Measurements from ENCODE around the gene GPR17. TPM values are rescaled to one million over a fixed set of nuclear protein-coding genes. Genes with fewer than 3 reads are reported as not detected.
A peak's percentile ranks its signal among the peaks of the same experiment; 100 is the strongest.

GPR17 gene
- total RNA-seq, 1 donor from 2014 or later, result 0.25 TPM

DNA sequence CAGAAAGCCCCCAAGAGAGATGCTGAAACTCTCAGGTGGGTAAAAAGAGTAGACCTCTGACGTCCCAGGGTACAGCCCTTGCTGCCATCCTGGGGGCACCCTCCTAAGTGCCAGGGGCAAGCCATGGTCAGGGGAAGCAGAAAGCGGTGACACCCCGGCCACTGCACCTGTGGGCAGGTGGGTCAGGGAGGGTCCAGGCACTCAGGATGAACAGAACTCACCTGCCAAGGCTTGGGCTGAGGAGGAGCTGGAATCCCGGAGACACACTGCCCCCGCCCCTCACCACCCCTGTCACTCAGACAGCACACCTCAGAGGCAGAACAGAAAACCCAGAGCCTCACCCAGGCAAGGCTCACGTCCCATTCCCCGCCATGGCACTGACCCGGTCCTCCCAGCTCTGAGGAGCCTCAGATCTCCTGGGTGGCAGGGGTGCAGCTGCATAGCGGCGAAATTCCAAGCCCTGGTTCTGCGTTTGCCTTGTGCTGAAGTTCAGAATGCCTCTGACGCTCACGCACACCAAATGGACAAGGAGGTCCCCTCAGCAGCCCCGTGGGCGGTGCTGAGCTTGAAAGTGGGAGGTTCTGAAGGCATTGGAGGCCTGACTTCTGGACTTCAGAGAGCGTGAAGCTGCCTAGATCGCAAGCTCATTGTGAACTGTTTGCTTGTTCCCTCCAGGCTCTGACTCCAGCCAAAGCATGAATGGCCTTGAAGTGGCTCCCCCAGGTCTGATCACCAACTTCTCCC lies 4.3 kb downstream of the GPR17 start:
- ATAC-seq (no peak), DNase-seq (peak; percentile 31)

GRCh38 chr2:127650785-127651380 lies 4.9 kb downstream of the GPR17 start:
- intact Hi-C loops (cut with micrococcal nuclease), result no loop called here
- peak; percentile 59 for DNase-seq
- no peak for ATAC-seq

More for the DNA sequence above, 4.3 kb downstream of the GPR17 start:
- intact Hi-C loops (cut with micrococcal nuclease), result no loop called here

DNA sequence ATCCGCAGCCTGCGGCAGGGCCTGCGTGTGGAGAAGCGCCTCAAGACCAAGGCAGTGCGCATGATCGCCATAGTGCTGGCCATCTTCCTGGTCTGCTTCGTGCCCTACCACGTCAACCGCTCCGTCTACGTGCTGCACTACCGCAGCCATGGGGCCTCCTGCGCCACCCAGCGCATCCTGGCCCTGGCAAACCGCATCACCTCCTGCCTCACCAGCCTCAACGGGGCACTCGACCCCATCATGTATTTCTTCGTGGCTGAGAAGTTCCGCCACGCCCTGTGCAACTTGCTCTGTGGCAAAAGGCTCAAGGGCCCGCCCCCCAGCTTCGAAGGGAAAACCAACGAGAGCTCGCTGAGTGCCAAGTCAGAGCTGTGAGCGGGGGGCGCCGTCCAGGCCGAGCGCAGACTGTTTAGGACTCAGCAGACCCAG lies 5.4 kb downstream of the GPR17 start:
- DNase-seq (peak; percentile 35), ATAC-seq (no peak)
- intact Hi-C loops (cut with micrococcal nuclease), result no loop called here

- ATAC-seq, result peak; percentile 82
- intact Hi-C loops (cut with micrococcal nuclease), result no loop called here
- DNase-seq, result peak; percentile 97
Measured at GRCh38 chr2:127651971-127652550, 6.1 kb downstream of the GPR17 start.

GRCh38 chr2:127652786-127653357 lies 6.9 kb downstream of the GPR17 start:
- intact Hi-C loops (cut with micrococcal nuclease), result no loop called here
- DNase-seq, result peak; percentile 30
- ATAC-seq, result no peak

DNA sequence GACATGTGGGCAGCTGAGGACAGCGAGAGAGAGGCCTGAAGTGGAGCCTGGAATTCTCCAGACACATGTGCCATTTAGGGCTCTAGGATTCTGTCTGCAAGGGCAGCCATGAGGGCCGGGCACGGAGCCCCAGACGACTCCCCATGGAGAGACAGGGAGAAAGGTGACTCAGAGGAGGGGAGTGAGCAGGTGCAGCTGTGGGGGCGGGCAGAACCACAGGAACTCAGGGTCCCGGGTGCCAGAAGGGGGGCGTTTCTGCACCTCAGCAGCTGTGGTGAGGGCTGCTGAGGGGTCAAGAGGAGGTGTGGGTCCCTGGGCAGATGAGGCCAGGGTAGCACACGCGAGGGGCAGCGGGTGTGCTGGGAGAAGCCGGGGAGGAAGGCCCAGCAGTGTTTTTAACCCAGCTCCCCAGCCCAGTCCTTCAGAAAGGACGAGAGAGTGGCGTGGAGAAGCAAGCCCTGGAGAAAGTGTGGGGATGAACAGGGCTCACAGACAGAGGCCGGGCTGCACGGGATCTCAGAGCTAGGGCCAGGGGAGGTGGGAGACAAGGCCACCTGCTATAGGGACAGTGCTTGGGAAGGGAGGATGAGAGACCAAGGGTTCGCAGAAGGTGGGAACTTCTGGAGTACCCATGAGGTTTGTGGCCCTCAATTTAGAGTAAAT lies 7.6 kb downstream of the GPR17 start:
- intact Hi-C loops (cut with micrococcal nuclease), result no loop called here
- DNase-seq, result peak; percentile 48
- ATAC-seq, result no peak

DNA sequence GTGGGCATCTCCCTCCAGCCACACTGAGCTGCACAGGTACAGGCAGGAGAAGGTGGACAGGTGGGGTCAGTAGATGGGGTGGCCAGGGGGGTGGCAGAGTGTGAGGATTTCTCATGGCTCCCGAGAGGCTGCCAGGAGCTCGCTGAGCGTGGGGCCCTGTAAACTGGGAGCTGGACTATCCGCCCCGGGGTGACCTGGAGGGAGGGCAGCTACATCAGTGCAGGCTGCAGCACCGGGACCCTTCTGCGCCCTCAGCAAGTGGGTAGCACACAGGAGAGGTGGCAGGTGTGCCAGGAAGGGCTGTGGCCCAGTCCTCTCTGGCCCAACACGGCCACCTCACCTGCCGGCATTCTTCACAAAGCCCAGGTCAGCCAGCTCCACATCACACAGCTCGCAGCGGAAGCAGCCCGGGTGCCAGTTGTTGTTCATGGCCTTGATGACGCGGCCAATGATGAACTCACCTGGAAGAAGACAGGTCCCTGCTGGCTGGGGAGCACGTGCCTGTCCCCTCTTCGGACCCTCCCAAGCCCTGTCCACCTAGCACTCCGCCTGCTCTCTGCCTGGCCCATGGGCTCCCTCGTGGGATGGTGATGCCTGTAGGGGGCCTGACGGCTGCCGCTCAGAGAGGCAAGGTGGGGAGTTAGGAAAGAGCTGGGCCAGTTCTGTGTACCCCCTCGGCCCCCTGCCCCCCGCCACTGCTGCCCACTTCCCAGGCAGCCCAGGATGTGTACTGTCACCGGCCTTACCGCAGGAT lies 8.3 kb downstream of the GPR17 start:
- peak; percentile 32 for DNase-seq
- intact Hi-C loops (cut with micrococcal nuclease), result no loop called here
- no peak for ATAC-seq

- DNase-seq (peak; percentile 25), ATAC-seq (no peak)
- intact Hi-C loops (cut with micrococcal nuclease), result no loop called here
Measured at GRCh38 chr2:127654838-127655175, 8.9 kb downstream of the GPR17 start.

DNA sequence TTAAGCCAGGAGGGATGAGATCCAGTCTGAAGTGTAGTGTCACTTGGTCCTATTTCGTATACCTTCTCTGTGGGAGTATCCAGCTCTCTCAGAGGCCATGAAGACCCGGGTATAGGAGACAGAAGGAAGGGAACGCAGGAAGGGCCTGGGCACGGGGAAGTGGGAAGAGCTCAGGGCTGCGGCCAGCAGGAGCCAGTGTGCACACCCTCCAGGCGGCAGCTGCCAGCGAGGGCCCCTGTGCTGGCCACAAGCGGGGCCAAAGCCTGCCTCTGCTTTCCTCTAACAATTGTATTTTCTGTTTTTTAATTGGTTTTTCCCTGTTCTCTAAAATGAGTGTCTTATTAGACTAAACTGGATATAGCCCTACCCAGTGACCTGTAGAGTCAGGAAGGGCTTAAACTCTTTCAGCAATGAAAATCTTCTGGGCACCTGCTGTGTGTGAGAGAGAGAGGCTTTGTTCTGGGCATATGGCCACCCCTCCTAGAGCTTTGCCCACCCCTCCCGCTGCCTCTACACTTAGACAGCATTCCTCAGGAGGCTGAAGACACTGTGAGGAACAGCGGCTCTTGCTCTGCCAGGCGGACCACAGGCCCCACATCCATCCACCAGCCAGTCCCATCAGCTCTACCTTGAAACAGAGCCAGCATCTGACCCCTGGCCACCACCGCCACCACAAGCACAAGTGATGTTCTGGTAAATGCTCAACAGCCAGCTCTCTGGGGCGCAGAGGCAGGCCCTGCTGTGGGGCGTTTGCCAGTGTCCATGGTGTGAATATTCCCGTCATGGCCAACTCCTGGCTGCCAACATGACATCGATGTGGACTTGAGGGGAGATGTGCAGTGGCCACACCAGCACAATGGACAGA lies 9.5 kb downstream of the GPR17 start:
- intact Hi-C loops (cut with micrococcal nuclease), result no loop called here
- ATAC-seq, result peak; percentile 61
- peak; percentile 84 for DNase-seq

DNA sequence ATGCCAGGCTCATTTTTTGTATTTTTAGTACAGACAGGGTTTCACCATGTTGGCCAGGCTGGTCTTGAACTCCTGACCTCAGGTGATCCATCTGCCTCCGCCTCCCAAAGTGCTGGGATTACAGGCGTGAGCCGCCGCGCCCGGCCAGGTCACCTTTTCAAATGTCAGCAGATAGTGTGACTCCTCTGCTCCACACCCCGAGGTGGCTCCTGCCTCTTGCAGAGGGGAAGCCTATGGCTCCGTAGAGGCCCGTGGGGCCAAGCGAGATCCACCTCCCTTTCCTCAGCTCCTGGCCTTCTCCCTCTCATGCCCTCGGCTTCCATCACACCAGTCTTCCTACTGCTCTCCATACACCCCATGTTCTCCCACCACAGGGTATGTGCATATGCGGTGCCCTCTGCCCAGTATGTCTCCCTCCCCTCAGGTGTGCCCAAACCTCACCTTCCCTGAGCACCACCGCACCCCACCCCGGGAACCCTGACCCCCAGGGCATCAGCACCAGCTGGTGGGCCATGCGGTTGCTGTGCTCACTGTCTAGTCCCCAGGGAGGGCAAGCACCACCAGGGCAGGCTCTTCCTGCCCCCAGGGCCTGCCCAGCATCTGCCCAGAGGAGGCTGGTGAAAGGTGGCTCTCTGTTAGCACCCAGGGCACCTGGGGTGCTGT lies 10.7 kb downstream of the GPR17 start:
- no peak for ATAC-seq
- intact Hi-C loops (cut with micrococcal nuclease), result no loop called here
- DNase-seq, result peak; percentile 53

- intact Hi-C loops (cut with micrococcal nuclease), result no loop called here
- peak; percentile 35 for DNase-seq
- no peak for ATAC-seq
Measured at GRCh38 chr2:127657232-127657595, 11.3 kb downstream of the GPR17 start.

DNA sequence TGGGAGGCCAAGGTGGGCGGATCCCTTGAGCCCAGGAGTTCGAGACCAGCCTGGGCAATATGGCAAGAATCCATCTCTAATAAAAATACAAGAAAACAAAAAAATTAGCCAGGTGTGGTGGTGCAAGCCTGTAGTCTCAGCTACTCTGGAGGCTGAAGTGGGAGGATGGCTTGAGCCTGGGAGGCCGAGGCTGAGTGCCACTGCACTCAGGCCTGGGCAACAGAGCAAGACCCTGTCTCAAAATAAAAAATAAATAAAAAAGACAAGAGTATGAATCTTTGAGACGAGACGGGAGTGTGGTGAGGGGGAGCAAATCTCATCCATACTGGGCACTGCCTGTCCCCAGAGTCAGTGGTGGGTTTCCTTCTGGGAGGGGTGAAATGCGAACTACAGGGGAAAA lies 12.2 kb downstream of the GPR17 start:
- DNase-seq (no peak), ATAC-seq (no peak)
- intact Hi-C loops (cut with micrococcal nuclease), result no loop called here

- DNase-seq (peak; percentile 44), ATAC-seq (no peak)
- intact Hi-C loops (cut with micrococcal nuclease), result no loop called here
Measured at GRCh38 chr2:127658641-127659407, 12.9 kb downstream of the GPR17 start.

DNA sequence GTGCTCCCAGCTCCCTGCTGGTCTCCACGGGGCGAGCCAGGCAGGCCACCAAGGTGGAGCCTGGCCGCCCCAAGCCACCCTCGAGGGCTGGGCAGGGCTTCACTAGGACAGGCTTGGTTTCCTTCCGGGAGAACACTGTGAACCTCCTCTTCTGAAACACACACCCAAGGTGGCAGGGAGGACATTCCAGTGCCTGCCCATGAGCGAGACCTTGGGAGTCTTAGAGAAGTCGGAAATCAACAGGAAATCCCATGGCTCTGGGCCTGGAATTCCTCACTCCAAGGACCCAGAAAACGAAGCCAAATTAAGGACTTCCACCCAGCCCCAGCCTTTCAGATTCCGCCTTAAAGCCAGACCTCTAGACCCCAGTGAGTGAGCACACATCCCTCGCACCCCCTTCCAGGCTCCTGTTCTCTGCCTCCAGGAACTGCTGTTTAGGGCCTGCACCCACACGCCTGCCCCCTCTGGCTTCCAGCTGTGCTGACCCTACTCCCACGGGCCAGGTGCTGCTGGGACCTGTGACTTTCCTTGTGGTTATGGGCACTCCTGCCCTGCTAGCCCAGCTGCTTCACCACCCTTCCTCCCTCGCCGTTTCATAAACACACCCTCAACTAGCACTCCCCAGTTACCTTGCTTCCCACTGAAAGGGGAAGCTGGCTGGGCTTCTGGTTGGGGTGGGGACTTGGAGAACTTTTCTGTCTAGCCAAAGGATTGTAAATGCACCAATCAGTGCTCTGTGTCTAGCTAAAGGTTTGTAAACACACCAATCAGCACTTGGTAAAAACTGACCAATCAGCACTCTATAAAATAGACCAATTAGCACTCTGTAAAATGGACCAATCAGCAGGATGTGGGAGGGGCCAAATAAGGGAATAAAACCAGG lies 13.7 kb downstream of the GPR17 start:
- peak; percentile 69 for DNase-seq

GRCh38 chr2:127660291-127660578 lies 14.3 kb downstream of the GPR17 start:
- DNase-seq, result no peak
- intact Hi-C loops (cut with micrococcal nuclease), result no loop called here
- no peak for ATAC-seq

More for the DNA sequence above, 13.7 kb downstream of the GPR17 start:
- intact Hi-C loops (cut with micrococcal nuclease), result no loop called here
- peak; percentile 46 for ATAC-seq

- peak; percentile 26 for DNase-seq
- ATAC-seq, result no peak
- intact Hi-C loops (cut with micrococcal nuclease), result no loop called here
Measured at GRCh38 chr2:127661072-127661649, 15.2 kb downstream of the GPR17 start.
